Measurements from ENCODE around the gene KAZALD1.

Gene KAZALD1

GRCh38 chr10:101087965-101088364 lies 26.2 kb downstream of the KAZALD1 start:
- no peaks in the 10 kb centered on the region for H3K79me1 ChIP-seq (ENCODE audit: low read length)
- no peak overlapping the region for H3K14ac ChIP-seq (ENCODE audit: low read length)

GRCh38 chr10:101089520-101090299 lies 27.9 kb downstream of the KAZALD1 start:
- no peak overlapping the region for H3K18ac ChIP-seq (ENCODE audit: low read length)
- H4K12ac ChIP-seq (ENCODE audit: low read depth, low read length) = no peak overlapping the region
- no peak overlapping the region for H2BK12ac ChIP-seq (ENCODE audit: low read length)
- H3K9me3 ChIP-seq (ENCODE audit: insufficient read depth, low read depth, low read length) = peaks cover 7% of the 10 kb centered on the region
- H3K27me3 ChIP-seq (ENCODE audit: insufficient read depth, low read length) = peaks cover 3% of the 10 kb centered on the region
- H3K14ac ChIP-seq (ENCODE audit: low read length) = no peak overlapping the region
- no peak overlapping the region for H2BK120ac ChIP-seq (ENCODE audit: insufficient read depth, low read length, poor library complexity)
- DNase-seq = no peak
- no peak overlapping the region for H3K27ac ChIP-seq (ENCODE audit: low read depth, low read length)
- H4K91ac ChIP-seq (ENCODE audit: low read depth, low read length) = no peak overlapping the region
- H2AK5ac ChIP-seq (ENCODE audit: low read length) = no peak overlapping the region
- no peak overlapping the region for H3K4me2 ChIP-seq (ENCODE audit: low read length)
- H3K4me3 ChIP-seq (ENCODE audit: low read depth, low read length) = no peak overlapping the region
- no peaks in the 10 kb centered on the region for H3K4me1 ChIP-seq (ENCODE audit: control insufficient read depth in 1 of 2, insufficient read depth in 2 of 2, low read length in 2 of 2)
- no peaks in the 10 kb centered on the region for H3K79me1 ChIP-seq (ENCODE audit: low read length)
- H2BK5ac ChIP-seq (ENCODE audit: low read depth, low read length, poor library complexity) = no peak overlapping the region
- no peaks in the 10 kb centered on the region for H3K36me3 ChIP-seq (ENCODE audit: control insufficient read depth in 1 of 2, insufficient read depth in 2 of 2, low read length in 2 of 2)
- H3K4ac ChIP-seq (ENCODE audit: low read depth, low read length) = no peak overlapping the region
- H3K23ac ChIP-seq (ENCODE audit: low read length) = no peak overlapping the region
- H3K79me2 ChIP-seq (ENCODE audit: control insufficient read depth, insufficient read depth, low read length, poor library complexity) = no peaks in the 10 kb centered on the region
- WGBS (ENCODE audit: extremely low coverage, insufficient coverage, insufficient read length) = no CpG with 5 or more reads among the region's 11 CpGs
- no peak overlapping the region for H2AFZ ChIP-seq (ENCODE audit: insufficient read depth, low read length, poor library complexity)
- no peak overlapping the region for H4K8ac ChIP-seq (ENCODE audit: low read depth, low read length)
- H3K9ac ChIP-seq (ENCODE audit: low read length) = no peak overlapping the region

More at GRCh38 chr10:101087965-101088364, 26.2 kb downstream of the KAZALD1 start:
- Histone ChIP-seq H4K12ac (ENCODE audit: low read depth, low read length) (no peak overlapping the region), H3K4ac (ENCODE audit: low read depth, low read length) (no peak overlapping the region), H3K4me2 (ENCODE audit: low read length) (no peak overlapping the region), H3K9ac (ENCODE audit: low read length) (no peak overlapping the region), H3K9me3 (ENCODE audit: insufficient read depth, low read depth, low read length) (peaks cover 7% of the 10 kb centered on the region), H3K79me2 (ENCODE audit: control insufficient read depth, insufficient read depth, low read length, poor library complexity) (no peaks in the 10 kb centered on the region), H4K91ac (ENCODE audit: low read depth, low read length) (no peak overlapping the region), H4K8ac (ENCODE audit: low read depth, low read length) (no peak overlapping the region), H3K36me3 (ENCODE audit: control insufficient read depth in 1 of 2, insufficient read depth in 2 of 2, low read length in 2 of 2) (no peaks in the 10 kb centered on the region), H2BK120ac (ENCODE audit: insufficient read depth, low read length, poor library complexity) (no peak overlapping the region), H3K4me3 (ENCODE audit: low read depth, low read length) (no peak overlapping the region), H3K23ac (ENCODE audit: low read length) (no peak overlapping the region), H2BK5ac (ENCODE audit: low read depth, low read length, poor library complexity) (no peak overlapping the region), H2AFZ (ENCODE audit: insufficient read depth, low read length, poor library complexity) (no peak overlapping the region), H3K27ac (ENCODE audit: low read depth, low read length) (no peak overlapping the region), H3K18ac (ENCODE audit: low read length) (no peak overlapping the region), H3K27me3 (ENCODE audit: insufficient read depth, low read length) (peaks cover 3% of the 10 kb centered on the region), H2BK12ac (ENCODE audit: low read length) (no peak overlapping the region), H2AK5ac (ENCODE audit: low read length) (no peak overlapping the region), H3K4me1 (ENCODE audit: control insufficient read depth in 1 of 2, insufficient read depth in 2 of 2, low read length in 2 of 2) (no peaks in the 10 kb centered on the region)
- WGBS (ENCODE audit: extremely low coverage, insufficient coverage, insufficient read length) = no CpG with 5 or more reads among the region's 14 CpGs
- DNase-seq = no peak

- Histone ChIP-seq H2BK120ac (ENCODE audit: insufficient read depth, low read length, poor library complexity) (no peak overlapping the region), H2AK5ac (ENCODE audit: low read length) (no peak overlapping the region), H3K27me3 (ENCODE audit: insufficient read depth, low read length) (peaks cover 3% of the 10 kb centered on the region), H3K9me3 (ENCODE audit: insufficient read depth, low read depth, low read length) (peaks cover 7% of the 10 kb centered on the region), H2BK5ac (ENCODE audit: low read depth, low read length, poor library complexity) (no peak overlapping the region), H3K4me1 (ENCODE audit: control insufficient read depth in 1 of 2, insufficient read depth in 2 of 2, low read length in 2 of 2) (no peaks in the 10 kb centered on the region), H3K23ac (ENCODE audit: low read length) (no peak overlapping the region), H2AFZ (ENCODE audit: insufficient read depth, low read length, poor library complexity) (no peak overlapping the region), H3K18ac (ENCODE audit: low read length) (no peak overlapping the region), H3K9ac (ENCODE audit: low read length) (no peak overlapping the region), H3K27ac (ENCODE audit: low read depth, low read length) (no peak overlapping the region), H2BK12ac (ENCODE audit: low read length) (no peak overlapping the region), H3K4ac (ENCODE audit: low read depth, low read length) (no peak overlapping the region), H3K4me2 (ENCODE audit: low read length) (no peak overlapping the region), H4K91ac (ENCODE audit: low read depth, low read length) (no peak overlapping the region), H4K8ac (ENCODE audit: low read depth, low read length) (no peak overlapping the region), H3K79me2 (ENCODE audit: control insufficient read depth, insufficient read depth, low read length, poor library complexity) (no peaks in the 10 kb centered on the region), H3K14ac (ENCODE audit: low read length) (no peak overlapping the region), H3K36me3 (ENCODE audit: control insufficient read depth in 1 of 2, insufficient read depth in 2 of 2, low read length in 2 of 2) (no peaks in the 10 kb centered on the region), H3K4me3 (ENCODE audit: low read depth, low read length) (no peak overlapping the region), H3K79me1 (ENCODE audit: low read length) (no peaks in the 10 kb centered on the region), H4K12ac (ENCODE audit: low read depth, low read length) (no peak overlapping the region)
- DNase-seq = no peak
- no CpG with 5 or more reads among the region's 5 CpGs for WGBS (ENCODE audit: extremely low coverage, insufficient coverage, insufficient read length)
These were observed 28.8 kb downstream of the KAZALD1 start for GRCh38 chr10:101090597-101090996.

GRCh38 chr10:101091546-101092290 lies 29.9 kb downstream of the KAZALD1 start:
- Histone ChIP-seq H3K14ac (ENCODE audit: low read length) (no peak overlapping the region), H2AFZ (ENCODE audit: insufficient read depth, low read length, poor library complexity) (no peak overlapping the region)
- no CpG with 5 or more reads among the region's 12 CpGs for WGBS (ENCODE audit: extremely low coverage, insufficient coverage, insufficient read length)

More at GRCh38 chr10:101091546-101092290, 29.9 kb downstream of the KAZALD1 start:
- Histone ChIP-seq H3K9ac (ENCODE audit: low read length) (no peak overlapping the region), H4K12ac (ENCODE audit: low read depth, low read length) (no peak overlapping the region), H3K36me3 (ENCODE audit: control insufficient read depth in 1 of 2, insufficient read depth in 2 of 2, low read length in 2 of 2) (no peaks in the 10 kb centered on the region), H3K27me3 (ENCODE audit: insufficient read depth, low read length) (peaks cover 3% of the 10 kb centered on the region), H3K4me3 (ENCODE audit: low read depth, low read length) (no peak overlapping the region), H2BK5ac (ENCODE audit: low read depth, low read length, poor library complexity) (no peak overlapping the region), H3K4ac (ENCODE audit: low read depth, low read length) (no peak overlapping the region), H3K79me1 (ENCODE audit: low read length) (no peaks in the 10 kb centered on the region), H3K4me1 (ENCODE audit: control insufficient read depth in 1 of 2, insufficient read depth in 2 of 2, low read length in 2 of 2) (no peaks in the 10 kb centered on the region), H3K23ac (ENCODE audit: low read length) (no peak overlapping the region), H2BK120ac (ENCODE audit: insufficient read depth, low read length, poor library complexity) (no peak overlapping the region), H4K8ac (ENCODE audit: low read depth, low read length) (no peak overlapping the region), H3K27ac (ENCODE audit: low read depth, low read length) (no peak overlapping the region), H3K79me2 (ENCODE audit: control insufficient read depth, insufficient read depth, low read length, poor library complexity) (no peaks in the 10 kb centered on the region), H2BK12ac (ENCODE audit: low read length) (no peak overlapping the region), H3K4me2 (ENCODE audit: low read length) (no peak overlapping the region), H3K9me3 (ENCODE audit: insufficient read depth, low read depth, low read length) (peaks cover 4% of the 10 kb centered on the region), H4K91ac (ENCODE audit: low read depth, low read length) (no peak overlapping the region), H3K18ac (ENCODE audit: low read length) (no peak overlapping the region), H2AK5ac (ENCODE audit: low read length) (no peak overlapping the region)
- no peak for DNase-seq
